Thyroid gland (tissue), 4 donors: Measurements from ENCODE around the gene MTF1.

Source experiments
- POLR2A ChIP-seq, 2 donors: fragments of 450-650 bp; IDR thresholded peaks; one replicate each; pipeline ENCODE4 v1.6.1; 2017; ENCODE audit warnings: antibody characterized with exemption in 2 of 2, mild to moderate bottlenecking in 2 of 2, moderate library complexity in 1 of 2
- TF ChIP-seq, protein P1 (sequence below), 6 experiments: fragments of 200-600 bp in 3 of 6; fragments of 450-650 bp in 3 of 6; sonication (generic) in 3 of 6; IDR thresholded peaks; one replicate each; pipeline ENCODE4 v1.5.1; 2016 to 2019; ENCODE audit warnings: antibody characterized with exemption in 6 of 6, mild to moderate bottlenecking in 2 of 6, inconsistent platforms in 1 of 6, moderate library complexity in 1 of 6

DNA sequence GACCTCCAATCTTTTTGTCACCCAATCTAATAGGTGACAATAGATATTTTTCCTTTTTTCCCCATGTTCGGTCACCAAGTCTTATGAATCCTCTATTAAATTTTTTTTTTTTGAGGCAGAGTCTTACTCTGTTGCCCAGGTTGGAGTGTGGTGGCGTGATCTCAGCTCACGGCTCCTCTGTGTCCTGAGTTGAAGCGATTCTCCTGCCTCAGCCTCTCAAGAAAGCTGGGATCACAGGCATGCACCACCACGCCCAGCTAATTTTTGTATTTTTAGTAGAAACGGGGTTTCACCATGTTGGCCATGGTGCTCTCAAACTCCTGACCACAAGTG is 42.5 kb upstream of the MTF1 start:
- TF ChIP-seq, protein P1, sequence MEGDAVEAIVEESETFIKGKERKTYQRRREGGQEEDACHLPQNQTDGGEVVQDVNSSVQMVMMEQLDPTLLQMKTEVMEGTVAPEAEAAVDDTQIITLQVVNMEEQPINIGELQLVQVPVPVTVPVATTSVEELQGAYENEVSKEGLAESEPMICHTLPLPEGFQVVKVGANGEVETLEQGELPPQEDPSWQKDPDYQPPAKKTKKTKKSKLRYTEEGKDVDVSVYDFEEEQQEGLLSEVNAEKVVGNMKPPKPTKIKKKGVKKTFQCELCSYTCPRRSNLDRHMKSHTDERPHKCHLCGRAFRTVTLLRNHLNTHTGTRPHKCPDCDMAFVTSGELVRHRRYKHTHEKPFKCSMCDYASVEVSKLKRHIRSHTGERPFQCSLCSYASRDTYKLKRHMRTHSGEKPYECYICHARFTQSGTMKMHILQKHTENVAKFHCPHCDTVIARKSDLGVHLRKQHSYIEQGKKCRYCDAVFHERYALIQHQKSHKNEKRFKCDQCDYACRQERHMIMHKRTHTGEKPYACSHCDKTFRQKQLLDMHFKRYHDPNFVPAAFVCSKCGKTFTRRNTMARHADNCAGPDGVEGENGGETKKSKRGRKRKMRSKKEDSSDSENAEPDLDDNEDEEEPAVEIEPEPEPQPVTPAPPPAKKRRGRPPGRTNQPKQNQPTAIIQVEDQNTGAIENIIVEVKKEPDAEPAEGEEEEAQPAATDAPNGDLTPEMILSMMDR (IDR thresholded peaks at IDR 0.05) = no peak
- no peak for TF ChIP-seq POLR2A (IDR thresholded peaks at IDR 0.05)
